Measurements from ENCODE around the gene FOXK1. TPM values are rescaled to one million over a fixed set of nuclear protein-coding genes. Genes with fewer than 3 reads are reported as not detected.

The FOXK1 gene
- polyA plus RNA-seq, 3 donors = 0.33 to 16.8 (median 0.76) TPM

DNA sequence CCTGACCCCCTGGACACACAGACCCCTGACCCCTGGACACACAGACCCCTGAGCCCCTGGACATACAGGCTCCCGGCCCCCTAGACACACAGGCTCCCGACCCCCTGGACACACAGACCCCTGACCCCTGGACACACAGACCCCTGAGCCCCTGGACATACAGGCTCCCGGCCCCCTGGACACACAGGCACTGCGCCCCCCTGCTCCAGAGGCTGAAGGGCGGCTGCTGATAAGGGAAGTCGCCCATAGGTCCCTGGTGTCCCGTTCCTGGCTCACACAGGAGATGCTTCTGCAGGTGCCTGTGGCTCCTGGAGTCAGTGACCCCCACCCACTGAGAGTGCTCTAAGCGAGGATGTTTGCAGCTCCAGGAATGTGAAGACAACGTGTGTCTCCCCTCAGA is 89.6 kb downstream of the FOXK1 start:
- Histone ChIP-seq H3K9ac (ENCODE audit: insufficient read depth, low read length, poor library complexity, severe bottlenecking) (no peak overlapping the region), H2AFZ (ENCODE audit: insufficient read depth, low read depth, low read length, poor library complexity, severe bottlenecking) (no peak overlapping the region), H3K4me3 (replicated peaks in 1 of 3; ENCODE audit: low read depth in 2 of 3, low read length in 3 of 3) (no peak overlapping the region), H3K4me2 (replicated peaks; ENCODE audit: extremely low read depth, low read length, poor library complexity, severe bottlenecking) (no peak overlapping the region), H3K9me3 (replicated peaks in 1 of 2; ENCODE audit: control insufficient read depth in 1 of 2, insufficient read depth in 1 of 2, low read length in 2 of 2) (no peaks in the 10 kb centered on the region), H3K27me3 (ENCODE audit: control insufficient read depth in 2 of 2, insufficient read depth in 2 of 2, low read length in 2 of 2) (no peaks in the 10 kb centered on the region), H3K4me1 (ENCODE audit: control insufficient read depth in 1 of 2, insufficient read depth in 2 of 2, low read length in 2 of 2) (peaks cover 23 to 24% of the 10 kb centered on the region in 2 donors), H3K36me3 (replicated peaks in 1 of 2; ENCODE audit: control insufficient read depth in 1 of 2, insufficient read depth in 2 of 2, low read length in 2 of 2) (peaks cover 0 to 6% of the 10 kb centered on the region in 2 donors), H3K27ac (ENCODE audit: low read depth in 1 of 2, low read length in 2 of 2) (no peak overlapping the region), H3K79me2 (ENCODE audit: insufficient read depth, low read length) (peaks cover 12% of the 10 kb centered on the region), H4K20me1 (ENCODE audit: insufficient read depth, low read length) (peaks cover 2% of the 10 kb centered on the region)
- intact Hi-C loops (cut with micrococcal nuclease) = no loop called here
- H3K27ac Mint-ChIP-seq = peak overlapping the region in 1 of 7 donors; percentile 21
- no peak overlapping the region for H3K4me3 Mint-ChIP-seq
- no peaks in the 10 kb centered on the region for H3K9me3 Mint-ChIP-seq
- no peak for DNase-seq
- WGBS (ENCODE audit: insufficient coverage) = 93% methylated on average over 9 of the region's 9 CpGs
- H3K27me3 Mint-ChIP-seq (ENCODE audit: low read depth in 3 of 3) = no peaks in the 10 kb centered on the region
- peaks cover 5 to 24% of the 10 kb centered on the region in 2 donors for H3K36me3 Mint-ChIP-seq
- peaks cover 24% of the 10 kb centered on the region for H3K4me1 Mint-ChIP-seq
- TF ChIP-seq, protein P1, sequence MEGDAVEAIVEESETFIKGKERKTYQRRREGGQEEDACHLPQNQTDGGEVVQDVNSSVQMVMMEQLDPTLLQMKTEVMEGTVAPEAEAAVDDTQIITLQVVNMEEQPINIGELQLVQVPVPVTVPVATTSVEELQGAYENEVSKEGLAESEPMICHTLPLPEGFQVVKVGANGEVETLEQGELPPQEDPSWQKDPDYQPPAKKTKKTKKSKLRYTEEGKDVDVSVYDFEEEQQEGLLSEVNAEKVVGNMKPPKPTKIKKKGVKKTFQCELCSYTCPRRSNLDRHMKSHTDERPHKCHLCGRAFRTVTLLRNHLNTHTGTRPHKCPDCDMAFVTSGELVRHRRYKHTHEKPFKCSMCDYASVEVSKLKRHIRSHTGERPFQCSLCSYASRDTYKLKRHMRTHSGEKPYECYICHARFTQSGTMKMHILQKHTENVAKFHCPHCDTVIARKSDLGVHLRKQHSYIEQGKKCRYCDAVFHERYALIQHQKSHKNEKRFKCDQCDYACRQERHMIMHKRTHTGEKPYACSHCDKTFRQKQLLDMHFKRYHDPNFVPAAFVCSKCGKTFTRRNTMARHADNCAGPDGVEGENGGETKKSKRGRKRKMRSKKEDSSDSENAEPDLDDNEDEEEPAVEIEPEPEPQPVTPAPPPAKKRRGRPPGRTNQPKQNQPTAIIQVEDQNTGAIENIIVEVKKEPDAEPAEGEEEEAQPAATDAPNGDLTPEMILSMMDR (IDR thresholded peaks at IDR 0.05) = no peak

DNA sequence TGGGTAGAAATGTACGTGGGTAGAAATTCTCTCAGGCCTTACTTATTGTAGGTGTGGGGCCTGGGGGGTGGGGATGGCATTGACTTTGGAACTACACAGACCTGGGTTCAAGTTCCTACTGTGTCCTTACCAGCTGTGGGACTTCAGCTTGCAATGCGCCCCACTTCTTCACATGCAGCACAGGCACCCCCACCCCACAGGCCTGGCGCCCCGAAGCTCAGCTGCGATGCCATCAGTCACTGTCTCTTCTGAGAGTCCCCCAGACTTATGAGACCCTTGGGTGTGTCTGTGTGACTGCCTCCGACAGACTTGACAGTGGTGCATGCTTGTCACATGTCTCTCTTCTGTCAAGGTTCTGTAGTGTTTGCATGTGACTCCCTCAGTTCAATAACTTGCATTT is 90.2 kb downstream of the FOXK1 start:
- H3K4me1 Mint-ChIP-seq = peaks cover 28% of the 10 kb centered on the region
- peaks cover 0 to 20% of the 10 kb centered on the region in 2 donors for H3K36me3 Mint-ChIP-seq
- TF ChIP-seq, protein P1 (IDR thresholded peaks at IDR 0.05) = no peak
- H3K36me3 ChIP-seq (replicated peaks in 1 of 2; ENCODE audit: control insufficient read depth in 1 of 2, insufficient read depth in 2 of 2, low read length in 2 of 2) = peaks cover 0 to under 1% of the 10 kb centered on the region in 2 donors
- no peak for DNase-seq
- no peak overlapping the region for H3K4me3 Mint-ChIP-seq
- no peaks in the 10 kb centered on the region for H3K9me3 Mint-ChIP-seq
- 98% methylated on average over 5 of the region's 6 CpGs for WGBS (ENCODE audit: insufficient coverage)
- no peak overlapping the region for H3K4me3 ChIP-seq (replicated peaks in 1 of 3; ENCODE audit: low read depth in 2 of 3, low read length in 3 of 3)
- no peak overlapping the region for H3K4me2 ChIP-seq (replicated peaks; ENCODE audit: extremely low read depth, low read length, poor library complexity, severe bottlenecking)
- no peaks in the 10 kb centered on the region for H3K27me3 Mint-ChIP-seq (ENCODE audit: low read depth in 3 of 3)
- no peak overlapping the region for H3K9ac ChIP-seq (ENCODE audit: insufficient read depth, low read length, poor library complexity, severe bottlenecking)
- peaks cover 6% of the 10 kb centered on the region for H4K20me1 ChIP-seq (ENCODE audit: insufficient read depth, low read length)
- H3K79me2 ChIP-seq (ENCODE audit: insufficient read depth, low read length) = peaks cover 18% of the 10 kb centered on the region
- peaks cover 25 to 28% of the 10 kb centered on the region in 2 donors for H3K4me1 ChIP-seq (ENCODE audit: control insufficient read depth in 1 of 2, insufficient read depth in 2 of 2, low read length in 2 of 2)
- no peak overlapping the region for H3K27ac Mint-ChIP-seq
- H3K27me3 ChIP-seq (ENCODE audit: control insufficient read depth in 2 of 2, insufficient read depth in 2 of 2, low read length in 2 of 2) = no peaks in the 10 kb centered on the region
- intact Hi-C loops (cut with micrococcal nuclease) = no loop called here
- H3K27ac ChIP-seq (ENCODE audit: low read depth in 1 of 2, low read length in 2 of 2) = no peak overlapping the region
- no peak overlapping the region for H2AFZ ChIP-seq (ENCODE audit: insufficient read depth, low read depth, low read length, poor library complexity, severe bottlenecking)
- no peaks in the 10 kb centered on the region for H3K9me3 ChIP-seq (replicated peaks in 1 of 2; ENCODE audit: control insufficient read depth in 1 of 2, insufficient read depth in 1 of 2, low read length in 2 of 2)
